Lower leg skin (tissue), 4 donors: Measurements from ENCODE around the gene ABHD17A. TPM values are rescaled to one million over a fixed set of nuclear protein-coding genes. Genes with fewer than 3 reads are reported as not detected.

Experiments used
- DNase-seq, 2 donors: peaks; one replicate each; pipeline ENCODE4 v3.0.0-alpha.2; 2019; ENCODE audit warnings: low spot score in 2 of 2
- H3K4me3 ChIP-seq: fragments of 200-600 bp; sonication (generic); 2 replicates; pipeline ENCODE4 v1.5.1; 2017; ENCODE audit warnings: mild to moderate bottlenecking, low read depth; ENCODE audit not compliant: poor library complexity, severe bottlenecking
- POLR2A ChIP-seq, 2 donors: fragments of 450-650 bp; IDR thresholded peaks; one replicate each; pipeline ENCODE4 v1.6.1; 2016 to 2017; ENCODE audit warnings: antibody characterized with exemption in 2 of 2, mild to moderate bottlenecking in 1 of 2, moderate library complexity in 1 of 2
- WGBS, 2 donors: methylation state at CpG; one replicate each; pipeline ENCODE4 v1.1.5; 2018; 5-methylcytosine and 5-hydroxymethylcytosine counted together
- intact Hi-C: fragments of 100-400 bp; cut with DNase I; formaldehyde crosslinking; loops from one replicate; pipeline ENCODE4 v1.15.0; 2023; ENCODE audit warnings: low total_unique reads
- total RNA-seq, 4 donors: library from RNA; depleted of rRNA; stranded (reverse); fragments of >200 nt; gene quantifications; one replicate each; pipeline ENCODE4 v1.1.0, GENCODE V29; 2016
- TF ChIP-seq, protein P1 (sequence below), 3 donors: fragments of 450-650 bp; IDR thresholded peaks; one replicate each; pipeline ENCODE4 v1.5.1; 2016; ENCODE audit warnings: antibody characterized with exemption in 3 of 3, mild to moderate bottlenecking in 3 of 3, moderate library complexity in 2 of 3

Gene ABHD17A
- total RNA-seq, 4 donors from 2014 or later: 154 to 201 (median 186) TPM

DNA sequence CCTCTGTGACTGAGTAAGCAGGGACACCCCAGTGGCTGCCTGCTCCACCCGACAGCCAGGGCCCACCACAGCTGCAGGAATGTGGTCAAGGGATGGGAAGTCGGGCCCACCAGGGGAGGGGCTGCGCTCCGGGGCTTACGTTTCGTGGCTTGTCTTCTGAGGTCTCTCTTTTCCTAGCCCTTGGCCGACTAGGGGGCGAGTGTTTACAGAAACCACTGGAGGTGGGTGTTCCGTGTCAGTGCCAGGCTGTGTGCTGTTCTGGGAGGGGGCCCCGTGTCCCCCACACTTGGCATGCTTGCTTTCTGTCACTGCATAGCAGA is 24.4 kb upstream of the ABHD17A start:
- WGBS, 2 donors: 49 to 71% methylated on average over 9 to 10 of the region's 10 CpGs
- H3K4me3 ChIP-seq: no peak overlapping the region
- intact Hi-C loops: no loop called here
- no peak for DNase-seq
- TF ChIP-seq, protein P1, sequence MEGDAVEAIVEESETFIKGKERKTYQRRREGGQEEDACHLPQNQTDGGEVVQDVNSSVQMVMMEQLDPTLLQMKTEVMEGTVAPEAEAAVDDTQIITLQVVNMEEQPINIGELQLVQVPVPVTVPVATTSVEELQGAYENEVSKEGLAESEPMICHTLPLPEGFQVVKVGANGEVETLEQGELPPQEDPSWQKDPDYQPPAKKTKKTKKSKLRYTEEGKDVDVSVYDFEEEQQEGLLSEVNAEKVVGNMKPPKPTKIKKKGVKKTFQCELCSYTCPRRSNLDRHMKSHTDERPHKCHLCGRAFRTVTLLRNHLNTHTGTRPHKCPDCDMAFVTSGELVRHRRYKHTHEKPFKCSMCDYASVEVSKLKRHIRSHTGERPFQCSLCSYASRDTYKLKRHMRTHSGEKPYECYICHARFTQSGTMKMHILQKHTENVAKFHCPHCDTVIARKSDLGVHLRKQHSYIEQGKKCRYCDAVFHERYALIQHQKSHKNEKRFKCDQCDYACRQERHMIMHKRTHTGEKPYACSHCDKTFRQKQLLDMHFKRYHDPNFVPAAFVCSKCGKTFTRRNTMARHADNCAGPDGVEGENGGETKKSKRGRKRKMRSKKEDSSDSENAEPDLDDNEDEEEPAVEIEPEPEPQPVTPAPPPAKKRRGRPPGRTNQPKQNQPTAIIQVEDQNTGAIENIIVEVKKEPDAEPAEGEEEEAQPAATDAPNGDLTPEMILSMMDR (IDR thresholded peaks at IDR 0.05): no peak
- TF ChIP-seq POLR2A (IDR thresholded peaks at IDR 0.05): no peak

DNA sequence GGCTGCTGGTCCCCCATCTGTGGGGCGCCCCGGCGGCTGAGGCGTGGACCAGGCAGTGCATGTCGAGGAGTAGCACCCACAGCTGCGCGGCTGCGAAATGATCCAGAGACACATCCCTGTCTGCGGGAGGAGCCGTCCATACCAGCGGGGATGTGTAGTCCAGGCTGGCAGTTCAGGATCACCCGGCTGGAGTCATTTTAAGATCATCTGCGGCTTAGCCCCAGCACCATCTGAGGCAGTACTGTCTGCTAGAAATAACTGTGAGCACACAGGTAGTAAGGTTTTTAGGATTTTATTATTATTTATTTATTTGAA is 23.0 kb upstream of the ABHD17A start:
- no peak for DNase-seq
- intact Hi-C loops: no loop called here
- WGBS, 2 donors: 49 to 63% methylated on average over 13 of the region's 13 CpGs

DNA sequence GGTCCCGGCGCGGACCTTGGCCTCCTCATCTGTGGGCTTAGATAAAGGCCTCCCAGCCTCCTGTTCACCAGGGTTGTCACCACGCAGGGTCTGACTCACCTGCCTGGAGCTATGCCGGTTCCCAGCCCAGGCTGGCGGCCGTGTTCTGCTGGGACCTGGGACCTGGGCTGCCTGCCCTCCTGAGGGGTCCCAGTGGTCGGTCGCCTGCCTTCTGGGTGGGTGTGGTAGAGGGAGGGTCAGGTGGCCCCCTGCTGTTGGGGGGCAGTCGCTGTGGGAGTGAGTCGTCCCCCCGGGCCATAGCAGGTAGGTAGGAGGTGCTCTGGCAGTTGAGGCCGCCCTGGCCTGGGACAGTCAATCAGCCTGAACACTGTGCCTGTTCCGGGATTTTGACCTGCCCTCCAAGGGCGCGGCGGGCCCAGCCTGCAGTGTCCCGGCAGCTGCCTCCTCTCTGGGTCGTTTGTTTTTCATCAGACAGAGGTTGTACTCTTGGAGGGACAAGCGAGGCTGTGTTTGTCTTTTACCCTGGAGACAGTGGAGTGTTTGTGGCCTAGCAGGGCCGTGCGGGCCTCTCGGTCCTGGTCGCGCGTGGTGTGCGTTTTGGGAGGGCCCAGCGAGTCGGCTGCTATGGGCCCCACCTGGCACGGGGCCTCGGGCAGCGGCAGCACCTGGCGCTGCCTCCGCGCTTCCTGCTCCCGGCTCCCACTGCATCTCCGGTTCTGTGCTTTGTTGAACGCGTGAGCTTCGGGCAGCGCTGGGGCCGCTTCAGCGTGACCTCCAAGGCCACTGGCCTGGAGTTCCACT is 22.5 kb upstream of the ABHD17A start:
- 58% methylated on average over 31 to 39 of the region's 43 CpGs for WGBS, 2 donors
- TF ChIP-seq, protein P1 (IDR thresholded peaks at IDR 0.05): no peak
- TF ChIP-seq POLR2A (IDR thresholded peaks at IDR 0.05): no peak
- DNase-seq: no peak
- intact Hi-C loops: no loop called here
- no peak overlapping the region for H3K4me3 ChIP-seq

More for the DNA sequence above, 23.0 kb upstream of the ABHD17A start:
- no peak overlapping the region for H3K4me3 ChIP-seq
- TF ChIP-seq, protein P1 (IDR thresholded peaks at IDR 0.05): no peak
- TF ChIP-seq POLR2A (IDR thresholded peaks at IDR 0.05): no peak

DNA sequence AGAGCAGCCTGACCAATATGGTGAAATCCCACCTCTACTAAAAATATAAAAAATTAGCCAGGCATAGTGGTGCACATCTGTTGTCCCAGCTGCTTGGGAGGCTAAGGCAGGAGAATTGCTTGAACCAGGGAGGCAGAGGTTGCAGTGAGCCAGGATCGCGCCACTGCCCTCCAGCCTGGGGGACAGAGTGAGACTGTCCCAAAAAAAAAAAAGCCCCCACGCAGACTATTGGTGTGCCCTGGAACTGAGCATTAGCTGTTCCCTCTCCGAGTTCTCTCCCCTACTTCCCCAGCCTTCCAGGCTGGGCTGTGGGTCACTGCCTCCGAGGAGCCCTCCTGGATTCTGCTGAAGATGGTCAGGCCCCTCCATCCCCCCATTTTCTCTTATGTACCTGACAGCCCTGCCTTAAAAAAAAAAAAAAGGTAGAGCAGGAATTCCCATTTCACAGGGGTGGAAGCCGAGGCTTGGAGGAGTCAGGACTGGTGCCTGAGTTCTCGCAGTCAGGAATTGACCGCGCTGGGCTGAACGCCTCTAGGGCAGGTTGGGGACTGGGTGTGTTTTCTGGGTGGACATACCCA is 21.8 kb upstream of the ABHD17A start:
- intact Hi-C loops: no loop called here
- 77% methylated on average over 10 of the region's 10 CpGs for WGBS, 2 donors
- no peak overlapping the region for H3K4me3 ChIP-seq
- TF ChIP-seq POLR2A (IDR thresholded peaks at IDR 0.05): no peak
- TF ChIP-seq, protein P1 (IDR thresholded peaks at IDR 0.05): no peak
- DNase-seq: no peak

DNA sequence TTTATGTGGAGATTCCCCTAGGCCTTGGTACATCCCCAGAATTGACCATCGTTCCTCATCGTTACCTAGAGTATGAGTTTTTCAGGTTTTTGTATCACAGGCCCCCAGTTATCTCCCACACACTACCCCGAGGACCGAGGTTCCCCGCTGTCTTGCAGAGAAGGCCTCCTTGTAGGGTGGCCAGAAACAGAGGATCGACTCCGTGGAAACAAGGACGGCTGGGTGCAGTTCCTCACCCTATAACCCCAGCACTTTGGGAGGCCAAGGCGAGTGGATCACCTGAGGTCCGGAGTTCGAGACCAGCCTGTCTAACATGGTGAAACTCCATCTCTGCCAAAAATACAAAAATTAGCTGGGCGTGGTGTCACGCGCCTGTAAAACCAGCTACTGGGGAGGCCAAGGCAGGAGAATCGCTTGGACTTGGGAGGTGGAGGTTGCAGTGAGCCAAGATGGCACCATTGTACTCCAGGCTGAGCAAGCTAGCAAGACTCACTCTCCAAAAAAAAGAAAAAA is 20.6 kb upstream of the ABHD17A start:
- intact Hi-C loops: no loop called here
- TF ChIP-seq, protein P1 (IDR thresholded peaks at IDR 0.05): no peak
- TF ChIP-seq POLR2A (IDR thresholded peaks at IDR 0.05): no peak

More for the DNA sequence above, 20.6 kb upstream of the ABHD17A start:
- DNase-seq: no peak
- H3K4me3 ChIP-seq: peak overlapping the region; percentile 56
- WGBS, 2 donors: 61 to 63% methylated on average over 15 of the region's 15 CpGs
